SK-N-SH (cell line): Measurements from ENCODE around the gene GNAL. TPM values are rescaled to one million over a fixed set of nuclear protein-coding genes. Genes with fewer than 3 reads are reported as not detected.

Source experiments
- CTCF ChIA-PET: fragments of 300-600, 350-600 bp; formaldehyde crosslinking; extraction: SDS; loops from one replicate; lab custom pipeline; 2021; lab: Yijun Ruan, JAX
- POLR2A ChIA-PET: fragments of 350-600 bp; sonication (Branson Sonifier 250); formaldehyde crosslinking; extraction: SDS; loops from one replicate; lab custom pipeline; 2020; ENCODE audit warnings: antibody characterized with exemption, inconsistent platforms; lab: Yijun Ruan, JAX
- DNase-seq: peaks from one replicate; pipeline ENCODE4 v3.0.0; 2012
- H2AFZ ChIP-seq: fragments of 200-600 bp; sonication (generic); 2 replicates; pipeline ENCODE4 v1.8.1; 2016; ENCODE audit warnings: antibody characterized with exemption, mild to moderate bottlenecking, low read depth
- H3F3A ChIP-seq: fragments of 200-600 bp; sonication (generic); replicated peaks from 2 replicates; pipeline ENCODE3; 2016; ENCODE audit warnings: antibody characterized with exemption, mild to moderate bottlenecking; ENCODE audit not compliant: insufficient read depth
- H3K27ac ChIP-seq, 2 experiments: fragments of 200-500 bp in 1 of 2; fragments of 200-600 bp in 1 of 2; sonication (Bioruptor generic) in 1 of 2; sonication (generic), shearing (Covaris generic) in 1 of 2; 2 replicates each; pipeline versions ENCODE4 v1.5.1 to v1.6.1; 2014 to 2016; ENCODE audit warnings: low read depth in 2 of 2, inconsistent platforms in 1 of 2, low read length in 1 of 2, mild to moderate bottlenecking in 1 of 2, mixed read lengths in 1 of 2
- H3K27me3 ChIP-seq: fragments of 200-600 bp; sonication (generic), shearing (Covaris generic); 2 replicates; pipeline ENCODE4 v1.6.1; 2016; ENCODE audit warnings: mixed run types; ENCODE audit not compliant: insufficient read depth
- H3K36me3 ChIP-seq, 2 experiments: fragments of 200-500 bp in 1 of 2; fragments of 200-600 bp in 1 of 2; sonication (Bioruptor generic) in 1 of 2; sonication (generic) in 1 of 2; replicated peaks in 1 of 2; 2 replicates each; pipeline versions ENCODE3 to v1.5.1; 2014 to 2016; ENCODE audit warnings: low read length in 1 of 2, mild to moderate bottlenecking in 1 of 2; ENCODE audit not compliant: insufficient read depth in 2 of 2, control insufficient read depth in 1 of 2
- H3K4me1 ChIP-seq, 2 experiments: fragments of 200-500 bp in 1 of 2; fragments of 200-600 bp in 1 of 2; sonication (Bioruptor generic) in 1 of 2; sonication (generic), shearing (Covaris generic) in 1 of 2; 2 replicates each; pipeline versions ENCODE4 v1.5.1 to v1.6.1; 2014 to 2016; ENCODE audit warnings: low read depth in 1 of 2, low read length in 1 of 2, mixed run types in 1 of 2; ENCODE audit not compliant: insufficient read depth in 2 of 2, control insufficient read depth in 1 of 2
- H3K4me2 ChIP-seq: fragments of 200-600 bp; sonication (generic), shearing (Covaris generic); 2 replicates; pipeline ENCODE4 v1.6.1; 2017; ENCODE audit warnings: mixed run types
- H3K4me3 ChIP-seq, 2 experiments: fragments of 200-500 bp in 1 of 2; fragments of 200-600 bp in 1 of 2; sonication (Bioruptor generic) in 1 of 2; sonication (generic), shearing (Covaris generic) in 1 of 2; 2 replicates each; pipeline versions ENCODE4 v1.5.1 to v1.8.1; 2014 to 2016; ENCODE audit warnings: low read depth in 2 of 2, inconsistent platforms in 1 of 2, low read length in 1 of 2, mild to moderate bottlenecking in 1 of 2, mixed read lengths in 1 of 2, moderate library complexity in 1 of 2
- H3K79me2 ChIP-seq: fragments of 200-600 bp; sonication (generic); 2 replicates; pipeline ENCODE4 v1.8.1; 2017; ENCODE audit warnings: mild to moderate bottlenecking; ENCODE audit not compliant: insufficient read depth
- H3K9ac ChIP-seq: fragments of 200-600 bp; sonication (generic); 2 replicates; pipeline ENCODE4 v1.6.1; 2017; ENCODE audit warnings: mixed run types
- H3K9me2 ChIP-seq: fragments of 200-600 bp; sonication (generic); 2 replicates; pipeline ENCODE4 v1.6.1; 2017; ENCODE audit warnings: mixed run types
- H3K9me3 ChIP-seq: fragments of 200-600 bp; sonication (generic); 2 replicates; pipeline ENCODE4 v1.6.1; 2017; ENCODE audit warnings: mixed run types, mild to moderate bottlenecking, moderate library complexity
- H4K20me1 ChIP-seq: fragments of 200-600 bp; sonication (generic); 2 replicates; pipeline ENCODE4 v1.6.1; 2017; ENCODE audit warnings: mild to moderate bottlenecking, mixed run types; ENCODE audit not compliant: insufficient read depth
- ELF1 ChIP-seq: IDR thresholded peaks from 2 replicates; pipeline ENCODE4 v1.4.0; 2012
- EP300 ChIP-seq, 2 experiments: IDR thresholded peaks; 2 replicates each; pipeline versions ENCODE4 v1.4.0 to v1.6.1; 2012; ENCODE audit warnings: borderline replicate concordance in 1 of 2, low read depth in 1 of 2, low read length in 1 of 2
- EZH2phosphoT487 ChIP-seq: fragments of 200-600 bp; sonication (generic); IDR thresholded peaks from 2 replicates; pipeline ENCODE4 v1.6.1; 2017; ENCODE audit warnings: low read depth, mixed run types, mild to moderate bottlenecking, antibody characterized with exemption, moderate library complexity, borderline replicate concordance
- FOXJ3 ChIP-seq: sonication (generic); formaldehyde crosslinking; IDR thresholded peaks from 2 replicates; pipeline ENCODE4 v1.5.1; 2020; ENCODE audit warnings: mild to moderate bottlenecking, missing genetic modification reagents
- GABPA ChIP-seq: IDR thresholded peaks from 2 replicates; pipeline ENCODE4 v1.4.0; 2012; ENCODE audit warnings: low read depth, mild to moderate bottlenecking
- JUND ChIP-seq: IDR thresholded peaks from 2 replicates; pipeline ENCODE4 v1.4.0; 2012
- MXI1 ChIP-seq: IDR thresholded peaks from 2 replicates; pipeline ENCODE4 v1.6.1; 2012; ENCODE audit warnings: mild to moderate bottlenecking, low read depth, low read length, improper control_type of control experiment
- NFIC ChIP-seq: IDR thresholded peaks from 2 replicates; pipeline ENCODE4 v1.4.0; 2012; ENCODE audit warnings: borderline replicate concordance
- POLR2AphosphoS5 ChIP-seq: IDR thresholded peaks from 2 replicates; pipeline ENCODE4 v1.6.1; 2012; ENCODE audit warnings: low read depth, low read length
- RCOR1 ChIP-seq: fragments of 150-350 bp; IDR thresholded peaks from 2 replicates; pipeline ENCODE4 v1.6.1; 2017; ENCODE audit warnings: antibody characterized with exemption, low read length
- SMC3 ChIP-seq: IDR thresholded peaks from 2 replicates; pipeline ENCODE4 v1.6.1; 2012; ENCODE audit warnings: low read depth, low read length, improper control_type of control experiment
- TAF1 ChIP-seq: IDR thresholded peaks from 2 replicates; pipeline ENCODE4 v1.6.1; 2012; ENCODE audit warnings: low read depth, mild to moderate bottlenecking, low read length, moderate library complexity, borderline replicate concordance
- TEAD4 ChIP-seq: IDR thresholded peaks from 2 replicates; pipeline ENCODE4 v1.4.0; 2012; ENCODE audit warnings: mild to moderate bottlenecking, borderline replicate concordance; ENCODE audit not compliant: insufficient read depth
- YY1 ChIP-seq: IDR thresholded peaks from 2 replicates; pipeline ENCODE4 v1.4.0; 2012; ENCODE audit warnings: low read depth, mild to moderate bottlenecking
- WGBS: methylation state at CpG from one replicate; pipeline ENCODE4 v1.1.6; 2017; ENCODE audit warnings: low lambda C conversion rate; 5-methylcytosine and 5-hydroxymethylcytosine counted together
- polyA plus RNA-seq, 3 experiments: library from polyadenylated mRNA; depleted of rRNA; stranded (reverse); fragments of >200 nt; gene quantifications; 2 replicates each; pipeline ENCODE4 v1.2.3, GENCODE V29; 2012
- TF ChIP-seq, protein P1 (sequence below): IDR thresholded peaks from 2 replicates; pipeline ENCODE4 v1.4.0; 2012; ENCODE audit warnings: low read depth, borderline replicate concordance
- TF ChIP-seq, protein P2 (sequence below): fragments of 150-350 bp; IDR thresholded peaks from 2 replicates; pipeline ENCODE4 v1.6.1; 2016; ENCODE audit warnings: mild to moderate bottlenecking, low read depth, low read length
- TF ChIP-seq, protein P3 (sequence below): IDR thresholded peaks from 2 replicates; pipeline ENCODE4 v1.4.0; 2012; ENCODE audit warnings: low read depth
- TF ChIP-seq, protein P4 (sequence below): IDR thresholded peaks from 2 replicates; pipeline ENCODE4; 2012
- TF ChIP-seq, protein P5 (sequence below): IDR thresholded peaks from 2 replicates; pipeline ENCODE4 v1.4.0; 2012; ENCODE audit warnings: low read depth, borderline replicate concordance

GNAL gene
- polyA plus RNA-seq, 1 of the 3 experiments (the other 2 are of a cell fraction) = 0.13 TPM

DNA sequence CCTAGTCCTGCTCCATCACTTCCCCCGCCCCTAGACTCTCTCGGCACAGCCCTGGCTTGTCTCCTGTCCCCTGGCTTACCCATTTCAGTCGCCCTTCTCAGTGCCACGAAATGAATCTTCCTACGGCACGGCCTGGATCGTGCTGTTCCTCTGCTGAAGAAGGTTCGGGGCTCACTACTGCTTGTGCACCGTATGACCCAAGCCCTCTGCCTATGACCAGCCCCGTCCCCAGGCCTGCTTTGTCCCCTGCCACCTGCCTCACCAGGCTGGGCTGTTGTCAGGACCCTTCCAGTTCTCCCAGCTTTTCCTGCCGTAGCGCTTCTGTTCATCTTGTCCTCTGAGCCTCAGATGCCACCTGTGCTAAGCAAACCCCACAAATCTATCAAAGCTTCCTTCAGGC lies 176.0 kb downstream of the GNAL start:
- ChIA-PET CTCF (interaction anchor here (1.4 kb wide), 1 partner anchor 132 kb away, joined by 3 read pairs; no protein-coding TSS in a partner anchor), POLR2A (no interaction called here)
- Histone ChIP-seq H3K79me2 (no peaks in the 10 kb centered on the region), H3K4me1 (no peaks in the 10 kb centered on the region), H3K4me2 (no peak overlapping the region), H3K27ac (no peak overlapping the region), H3K27me3 (peaks cover 3% of the 10 kb centered on the region; the same call in 1 of the 2 replicates), H4K20me1 (no peaks in the 10 kb centered on the region), H3K4me3 (no peak overlapping the region), H2AFZ (no peak overlapping the region), H3K9ac (no peak overlapping the region), H3K9me2 (no peaks in the 10 kb centered on the region), H3F3A (no peaks in the 10 kb centered on the region), H3K36me3 (no peaks in the 10 kb centered on the region), H3K9me3 (no peaks in the 10 kb centered on the region)
- TF ChIP-seq TAF1 (no peak), TEAD4 (no peak), ELF1 (no peak), RCOR1 (no peak), MXI1 (no peak), SMC3 (no peak), JUND (no peak), EP300 (IDR thresholded peaks at IDR 0.05; ENCODE audit: borderline replicate concordance in 1 of 2, low read depth in 1 of 2, low read length in 1 of 2) (no peak), GABPA (no peak), NFIC (no peak), EZH2phosphoT487 (no peak), POLR2AphosphoS5 (no peak)
- TF ChIP-seq, protein P1, sequence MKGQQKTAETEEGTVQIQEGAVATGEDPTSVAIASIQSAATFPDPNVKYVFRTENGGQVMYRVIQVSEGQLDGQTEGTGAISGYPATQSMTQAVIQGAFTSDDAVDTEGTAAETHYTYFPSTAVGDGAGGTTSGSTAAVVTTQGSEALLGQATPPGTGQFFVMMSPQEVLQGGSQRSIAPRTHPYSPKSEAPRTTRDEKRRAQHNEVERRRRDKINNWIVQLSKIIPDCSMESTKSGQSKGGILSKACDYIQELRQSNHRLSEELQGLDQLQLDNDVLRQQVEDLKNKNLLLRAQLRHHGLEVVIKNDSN = no peak
- TF ChIP-seq, protein P2, sequence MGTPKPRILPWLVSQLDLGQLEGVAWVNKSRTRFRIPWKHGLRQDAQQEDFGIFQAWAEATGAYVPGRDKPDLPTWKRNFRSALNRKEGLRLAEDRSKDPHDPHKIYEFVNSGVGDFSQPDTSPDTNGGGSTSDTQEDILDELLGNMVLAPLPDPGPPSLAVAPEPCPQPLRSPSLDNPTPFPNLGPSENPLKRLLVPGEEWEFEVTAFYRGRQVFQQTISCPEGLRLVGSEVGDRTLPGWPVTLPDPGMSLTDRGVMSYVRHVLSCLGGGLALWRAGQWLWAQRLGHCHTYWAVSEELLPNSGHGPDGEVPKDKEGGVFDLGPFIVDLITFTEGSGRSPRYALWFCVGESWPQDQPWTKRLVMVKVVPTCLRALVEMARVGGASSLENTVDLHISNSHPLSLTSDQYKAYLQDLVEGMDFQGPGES = no peak
- TF ChIP-seq, protein P3, sequence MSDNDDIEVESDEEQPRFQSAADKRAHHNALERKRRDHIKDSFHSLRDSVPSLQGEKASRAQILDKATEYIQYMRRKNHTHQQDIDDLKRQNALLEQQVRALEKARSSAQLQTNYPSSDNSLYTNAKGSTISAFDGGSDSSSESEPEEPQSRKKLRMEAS = no peak
- TF ChIP-seq, protein P4, sequence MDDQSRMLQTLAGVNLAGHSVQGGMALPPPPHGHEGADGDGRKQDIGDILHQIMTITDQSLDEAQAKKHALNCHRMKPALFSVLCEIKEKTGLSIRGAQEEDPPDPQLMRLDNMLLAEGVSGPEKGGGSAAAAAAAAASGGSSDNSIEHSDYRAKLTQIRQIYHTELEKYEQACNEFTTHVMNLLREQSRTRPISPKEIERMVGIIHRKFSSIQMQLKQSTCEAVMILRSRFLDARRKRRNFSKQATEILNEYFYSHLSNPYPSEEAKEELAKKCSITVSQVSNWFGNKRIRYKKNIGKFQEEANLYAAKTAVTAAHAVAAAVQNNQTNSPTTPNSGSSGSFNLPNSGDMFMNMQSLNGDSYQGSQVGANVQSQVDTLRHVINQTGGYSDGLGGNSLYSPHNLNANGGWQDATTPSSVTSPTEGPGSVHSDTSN = no peak
- 37% methylated on average over 11 of the region's 12 CpGs for WGBS
- DNase-seq = no peak

DNA sequence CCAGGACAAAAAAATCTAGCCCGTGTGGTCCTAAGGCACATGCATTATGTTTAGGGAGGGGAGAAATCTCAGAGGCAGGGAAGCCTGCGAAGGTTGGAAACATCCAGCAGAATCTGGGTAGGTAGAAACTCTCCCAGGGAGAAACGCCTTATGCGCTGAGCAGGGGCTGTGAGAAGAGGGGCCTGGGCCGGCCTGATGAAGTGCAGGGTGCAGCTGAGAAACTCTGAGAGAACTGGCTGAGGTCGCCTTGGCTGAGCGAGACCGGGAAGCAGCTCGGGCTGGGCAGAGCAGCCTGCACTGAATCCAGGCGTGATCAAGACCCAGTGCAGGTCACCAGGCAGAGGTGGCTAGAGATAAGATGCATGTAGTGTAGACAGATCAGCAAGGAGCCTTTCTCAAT lies 177.3 kb downstream of the GNAL start:
- Histone ChIP-seq H3K36me3 (no peaks in the 10 kb centered on the region), H3K9me2 (no peaks in the 10 kb centered on the region), H3F3A (no peaks in the 10 kb centered on the region), H3K79me2 (no peaks in the 10 kb centered on the region), H4K20me1 (no peaks in the 10 kb centered on the region), H3K4me2 (no peak overlapping the region), H3K27ac (no peak overlapping the region), H3K4me3 (no peak overlapping the region), H3K4me1 (no peaks in the 10 kb centered on the region), H3K9ac (no peak overlapping the region), H2AFZ (no peak overlapping the region), H3K9me3 (no peaks in the 10 kb centered on the region), H3K27me3 (peaks cover 13% of the 10 kb centered on the region; the same call in 1 of the 2 replicates)
- 40% methylated on average over 8 of the region's 10 CpGs for WGBS
- ChIA-PET POLR2A (no interaction called here), CTCF (interaction anchor here (1.2 to 1.4 kb wide), 2 partner anchors 26 to 133 kb away, joined by 3 read pairs; no protein-coding TSS in a partner anchor)
- no peak for DNase-seq
- TF ChIP-seq RCOR1 (no peak), EP300 (IDR thresholded peaks at IDR 0.05; ENCODE audit: borderline replicate concordance in 1 of 2, low read depth in 1 of 2, low read length in 1 of 2) (no peak), GABPA (no peak), SMC3 (no peak), YY1 (no peak), FOXJ3 (CRISPR knock-in tag) (no peak)
- TF ChIP-seq, protein P5, sequence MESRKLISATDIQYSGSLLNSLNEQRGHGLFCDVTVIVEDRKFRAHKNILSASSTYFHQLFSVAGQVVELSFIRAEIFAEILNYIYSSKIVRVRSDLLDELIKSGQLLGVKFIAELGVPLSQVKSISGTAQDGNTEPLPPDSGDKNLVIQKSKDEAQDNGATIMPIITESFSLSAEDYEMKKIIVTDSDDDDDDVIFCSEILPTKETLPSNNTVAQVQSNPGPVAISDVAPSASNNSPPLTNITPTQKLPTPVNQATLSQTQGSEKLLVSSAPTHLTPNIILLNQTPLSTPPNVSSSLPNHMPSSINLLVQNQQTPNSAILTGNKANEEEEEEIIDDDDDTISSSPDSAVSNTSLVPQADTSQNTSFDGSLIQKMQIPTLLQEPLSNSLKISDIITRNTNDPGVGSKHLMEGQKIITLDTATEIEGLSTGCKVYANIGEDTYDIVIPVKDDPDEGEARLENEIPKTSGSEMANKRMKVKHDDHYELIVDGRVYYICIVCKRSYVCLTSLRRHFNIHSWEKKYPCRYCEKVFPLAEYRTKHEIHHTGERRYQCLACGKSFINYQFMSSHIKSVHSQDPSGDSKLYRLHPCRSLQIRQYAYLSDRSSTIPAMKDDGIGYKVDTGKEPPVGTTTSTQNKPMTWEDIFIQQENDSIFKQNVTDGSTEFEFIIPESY = no peak
- TF ChIP-seq, protein P4 = no peak
- TF ChIP-seq, protein P2 = no peak
- TF ChIP-seq, protein P1 = no peak
